Thyroid gland (tissue), 4 donors: ENCODE data around the gene HOXB1. TPM values are rescaled to one million over a fixed set of nuclear protein-coding genes. Genes with fewer than 3 reads are reported as not detected.

Experiments
- DNase-seq, 2 donors: peaks; one replicate each; pipeline ENCODE4 v3.0.0-alpha.2; 2019
- H3K27ac ChIP-seq, 3 donors: fragments of 200-600 bp; sonication (generic); 1 replicate in 2 of 3; 2 replicates in 1 of 3; pipeline ENCODE4 v1.5.1; 2016 to 2019; ENCODE audit warnings: mild to moderate bottlenecking in 1 of 3, moderate library complexity in 1 of 3
- H3K27me3 ChIP-seq: fragments of 200-600 bp; sonication (generic); one replicate; pipeline ENCODE4 v1.5.1; 2019
- H3K36me3 ChIP-seq, 2 donors: fragments of 200-600 bp; sonication (generic); one replicate each; pipeline ENCODE4 v1.5.1; 2016 to 2019
- H3K4me1 ChIP-seq, 2 donors: fragments of 200-600 bp; sonication (generic); one replicate each; pipeline ENCODE4 v1.5.1; 2017 to 2019
- H3K4me3 ChIP-seq, 3 donors: fragments of 200-600 bp; sonication (generic); replicated peaks in 1 of 3; 1 replicate in 2 of 3; 2 replicates in 1 of 3; pipeline ENCODE4 v1.5.1; 2016; ENCODE audit warnings: mild to moderate bottlenecking in 1 of 3
- H3K9me3 ChIP-seq: fragments of 200-600 bp; sonication (generic); one replicate; pipeline ENCODE4 v1.5.1; 2017
- CTCF ChIP-seq, 6 experiments: fragments of 200-600 bp in 3 of 6; fragments of 450-650 bp in 3 of 6; sonication (generic) in 3 of 6; IDR thresholded peaks; one replicate each; pipeline ENCODE4 v1.5.1; 2016 to 2019; ENCODE audit warnings: antibody characterized with exemption in 6 of 6, mild to moderate bottlenecking in 2 of 6, inconsistent platforms in 1 of 6, moderate library complexity in 1 of 6
- POLR2A ChIP-seq, 2 donors: fragments of 450-650 bp; IDR thresholded peaks; one replicate each; pipeline ENCODE4 v1.6.1; 2017; ENCODE audit warnings: antibody characterized with exemption in 2 of 2, mild to moderate bottlenecking in 2 of 2, moderate library complexity in 1 of 2
- WGBS, 2 donors: methylation state at CpG; one replicate each; pipeline ENCODE4 v1.1.5; 2017; 5-methylcytosine and 5-hydroxymethylcytosine counted together
- intact Hi-C: fragments of 100-400 bp; cut with DNase I; formaldehyde crosslinking; loops from one replicate; pipeline ENCODE4 v1.15.1; 2023
- total RNA-seq, 4 donors: library from RNA; depleted of rRNA; stranded (reverse); fragments of >200 nt; gene quantifications; one replicate each; pipeline ENCODE4 v1.2.3, GENCODE V29; 2016

The HOXB1 gene
- total RNA-seq, 4 donors from 2014 or later, result not detected

GRCh38 chr17:48506246-48506645, 24.6 kb downstream of the HOXB1 start:
- Histone ChIP-seq H3K4me1 (no peaks in the 10 kb centered on the region), H3K27me3 (no peaks in the 10 kb centered on the region), H3K27ac (no peak overlapping the region), H3K36me3 (no peaks in the 10 kb centered on the region), H3K4me3 (no peak overlapping the region), H3K9me3 (no peaks in the 10 kb centered on the region)
- intact Hi-C loops, result no loop called here
- DNase-seq, result no peak
- 80 to 89% methylated on average over 5 of the region's 5 CpGs for WGBS, 2 donors
- TF ChIP-seq POLR2A (IDR thresholded peaks at IDR 0.05), result no peak

GRCh38 chr17:48505788-48506187, 25.0 kb downstream of the HOXB1 start:
- DNase-seq, result no peak
- H3K27me3 ChIP-seq, result no peaks in the 10 kb centered on the region
- no peak overlapping the region for H3K4me3 ChIP-seq
- TF ChIP-seq POLR2A (IDR thresholded peaks at IDR 0.05) (no peak), CTCF (IDR thresholded peaks at IDR 0.05) (no peak)
- H3K27ac ChIP-seq, result no peak overlapping the region
- H3K4me1 ChIP-seq, result no peaks in the 10 kb centered on the region
- intact Hi-C loops, result no loop called here
- no peaks in the 10 kb centered on the region for H3K9me3 ChIP-seq
- H3K36me3 ChIP-seq, result no peaks in the 10 kb centered on the region
- 50 to 63% methylated on average over 1 of the region's 1 CpG for WGBS, 2 donors

GRCh38 chr17:48504953-48505352, 25.9 kb downstream of the HOXB1 start:
- H3K36me3 ChIP-seq, result no peaks in the 10 kb centered on the region
- H3K4me3 ChIP-seq, result no peak overlapping the region
- 82 to 100% methylated on average over 2 of the region's 2 CpGs for whole genome bisulfite sequencing, 2 donors
- intact Hi-C loops, result no loop called here
- no peak overlapping the region for H3K27ac ChIP-seq
- no peak for DNase-seq
- no peaks in the 10 kb centered on the region for H3K4me1 ChIP-seq
- no peak for TF ChIP-seq CTCF (IDR thresholded peaks at IDR 0.05)
- TF ChIP-seq POLR2A (IDR thresholded peaks at IDR 0.05), result no peak
- H3K9me3 ChIP-seq, result no peaks in the 10 kb centered on the region
- H3K27me3 ChIP-seq, result no peaks in the 10 kb centered on the region

- WGBS, 2 donors, result 70 to 77% methylated on average over 5 of the region's 5 CpGs
- no peaks in the 10 kb centered on the region for H3K36me3 ChIP-seq
- H3K27ac ChIP-seq, result no peak overlapping the region
- no peaks in the 10 kb centered on the region for H3K4me1 ChIP-seq
- DNase-seq, result no peak
- TF ChIP-seq POLR2A (IDR thresholded peaks at IDR 0.05), result no peak
- TF ChIP-seq CTCF (IDR thresholded peaks at IDR 0.05), result no peak
- H3K27me3 ChIP-seq, result no peaks in the 10 kb centered on the region
- H3K9me3 ChIP-seq, result no peaks in the 10 kb centered on the region
- H3K4me3 ChIP-seq, result no peak overlapping the region
- intact Hi-C loops, result no loop called here
These were observed 27.1 kb downstream of the HOXB1 start for GRCh38 chr17:48503747-48504146.

- no peaks in the 10 kb centered on the region for H3K36me3 ChIP-seq
- intact Hi-C loops, result no loop called here
- H3K9me3 ChIP-seq, result no peaks in the 10 kb centered on the region
- no peak overlapping the region for H3K4me3 ChIP-seq
- H3K27ac ChIP-seq, result no peak overlapping the region
- TF ChIP-seq POLR2A (IDR thresholded peaks at IDR 0.05) (no peak), CTCF (IDR thresholded peaks at IDR 0.05) (no peak)
- no peaks in the 10 kb centered on the region for H3K27me3 ChIP-seq
- no peaks in the 10 kb centered on the region for H3K4me1 ChIP-seq
- 69 to 86% methylated on average over 4 of the region's 4 CpGs for WGBS, 2 donors
- DNase-seq, result no peak
These were observed 27.9 kb downstream of the HOXB1 start for GRCh38 chr17:48502901-48503300.

- Histone ChIP-seq H3K27ac (no peak overlapping the region), H3K4me3 (no peak overlapping the region), H3K4me1 (no peaks in the 10 kb centered on the region), H3K9me3 (no peaks in the 10 kb centered on the region), H3K36me3 (no peaks in the 10 kb centered on the region), H3K27me3 (no peaks in the 10 kb centered on the region)
- 66 to 85% methylated on average over 2 of the region's 2 CpGs for WGBS, 2 donors
- DNase-seq, result no peak
- intact Hi-C loops, result no loop called here
- TF ChIP-seq POLR2A (IDR thresholded peaks at IDR 0.05), result no peak
- TF ChIP-seq CTCF (IDR thresholded peaks at IDR 0.05), result no peak
These were observed 28.5 kb downstream of the HOXB1 start for GRCh38 chr17:48502312-48502711.
